Endometrium (tissue), 2 donors: ENCODE measurements around the gene KHDRBS2.

Experiments
- FAIRE-seq: peaks from 2 replicates; lab custom pipeline; 2012; peaks lifted over from hg19 to GRCh38; lab: Jason Lieb, UNC
- donor health status: control.
- donor health status: control.

Gene KHDRBS2

GRCh38 chr6:62175195-62175594 lies 110.8 kb downstream of the KHDRBS2 start:
- no peak for FAIRE-seq

GRCh38 chr6:62174548-62174947 lies 111.5 kb downstream of the KHDRBS2 start:
- no peak for FAIRE-seq

- FAIRE-seq: no peak
These were observed 118.3 kb downstream of the KHDRBS2 start for GRCh38 chr6:62167736-62168135.

- no peak for FAIRE-seq
These were observed 123.2 kb downstream of the KHDRBS2 start for GRCh38 chr6:62162858-62163257.

- FAIRE-seq: no peak
These were observed 133.2 kb downstream of the KHDRBS2 start for GRCh38 chr6:62152796-62153195.

GRCh38 chr6:62150048-62150663 lies 135.9 kb downstream of the KHDRBS2 start:
- FAIRE-seq: no peak

GRCh38 chr6:62146954-62147853 lies 138.8 kb downstream of the KHDRBS2 start:
- no peak for FAIRE-seq

GRCh38 chr6:62129127-62129526 lies 156.9 kb downstream of the KHDRBS2 start:
- FAIRE-seq: no peak

- FAIRE-seq: no peak
These were observed 166.6 kb downstream of the KHDRBS2 start for GRCh38 chr6:62119401-62119800.

GRCh38 chr6:62103186-62103859 lies 182.7 kb downstream of the KHDRBS2 start:
- FAIRE-seq: no peak

GRCh38 chr6:62102387-62102786 lies 183.6 kb downstream of the KHDRBS2 start:
- no peak for FAIRE-seq

GRCh38 chr6:62090442-62091229 lies 195.4 kb downstream of the KHDRBS2 start:
- FAIRE-seq: no peak

GRCh38 chr6:62089781-62090180 lies 196.2 kb downstream of the KHDRBS2 start:
- FAIRE-seq: no peak

GRCh38 chr6:62086047-62086446 lies 200.0 kb downstream of the KHDRBS2 start:
- FAIRE-seq: no peak

- no peak for FAIRE-seq
These were observed 210.2 kb downstream of the KHDRBS2 start for GRCh38 chr6:62075869-62076268.

GRCh38 chr6:62059901-62060300 lies 226.1 kb downstream of the KHDRBS2 start:
- FAIRE-seq: no peak

- FAIRE-seq: no peak
These were observed 228.7 kb downstream of the KHDRBS2 start for GRCh38 chr6:62057300-62057699.

- FAIRE-seq: no peak
These were observed 240.5 kb downstream of the KHDRBS2 start for GRCh38 chr6:62045502-62045901.

GRCh38 chr6:62043084-62043483 lies 242.9 kb downstream of the KHDRBS2 start:
- FAIRE-seq: no peak

GRCh38 chr6:62042429-62042828 lies 243.6 kb downstream of the KHDRBS2 start:
- no peak for FAIRE-seq

- no peak for FAIRE-seq
These were observed 246.4 kb downstream of the KHDRBS2 start for GRCh38 chr6:62039605-62040004.

GRCh38 chr6:62037445-62037844 lies 248.6 kb downstream of the KHDRBS2 start:
- FAIRE-seq: no peak
